Fibroblast of skin of scalp (primary cell): Measurements from ENCODE around the gene PTBP2. TPM values are rescaled to one million over a fixed set of nuclear protein-coding genes. Genes with fewer than 3 reads are reported as not detected.

Experiments
- DNase-seq: peaks from one replicate; pipeline ENCODE4 v3.0.0-alpha.2; 2013
- polyA plus RNA-seq, 2 experiments: library from polyadenylated mRNA; unstranded; fragments of 120-200 nt; gene quantifications; one replicate each; pipeline ENCODE4 v1.2.1, GENCODE V29; 2013; ENCODE audit not compliant: insufficient read length in 2 of 2

Gene PTBP2, protein sequence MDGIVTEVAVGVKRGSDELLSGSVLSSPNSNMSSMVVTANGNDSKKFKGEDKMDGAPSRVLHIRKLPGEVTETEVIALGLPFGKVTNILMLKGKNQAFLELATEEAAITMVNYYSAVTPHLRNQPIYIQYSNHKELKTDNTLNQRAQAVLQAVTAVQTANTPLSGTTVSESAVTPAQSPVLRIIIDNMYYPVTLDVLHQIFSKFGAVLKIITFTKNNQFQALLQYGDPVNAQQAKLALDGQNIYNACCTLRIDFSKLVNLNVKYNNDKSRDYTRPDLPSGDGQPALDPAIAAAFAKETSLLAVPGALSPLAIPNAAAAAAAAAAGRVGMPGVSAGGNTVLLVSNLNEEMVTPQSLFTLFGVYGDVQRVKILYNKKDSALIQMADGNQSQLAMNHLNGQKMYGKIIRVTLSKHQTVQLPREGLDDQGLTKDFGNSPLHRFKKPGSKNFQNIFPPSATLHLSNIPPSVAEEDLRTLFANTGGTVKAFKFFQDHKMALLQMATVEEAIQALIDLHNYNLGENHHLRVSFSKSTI
- 13.2 TPM for polyA plus RNA-seq (2013, experiment 1 of 2; ENCODE audit: insufficient read length)
- 15.2 TPM for polyA plus RNA-seq (2013, experiment 2 of 2; ENCODE audit: insufficient read length)

GRCh38 chr1:96721416-96722160, at the start of gene PTBP2:
Gene PTBP2 (plus strand): TSS chr1:96721784. CDS start chr1:96721865, 81 bp downstream.
- DNase-seq: peak; percentile 83

GRCh38 chr1:96674915-96675314, 46.7 kb upstream of the PTBP2 start:
- no peak for DNase-seq

DNA sequence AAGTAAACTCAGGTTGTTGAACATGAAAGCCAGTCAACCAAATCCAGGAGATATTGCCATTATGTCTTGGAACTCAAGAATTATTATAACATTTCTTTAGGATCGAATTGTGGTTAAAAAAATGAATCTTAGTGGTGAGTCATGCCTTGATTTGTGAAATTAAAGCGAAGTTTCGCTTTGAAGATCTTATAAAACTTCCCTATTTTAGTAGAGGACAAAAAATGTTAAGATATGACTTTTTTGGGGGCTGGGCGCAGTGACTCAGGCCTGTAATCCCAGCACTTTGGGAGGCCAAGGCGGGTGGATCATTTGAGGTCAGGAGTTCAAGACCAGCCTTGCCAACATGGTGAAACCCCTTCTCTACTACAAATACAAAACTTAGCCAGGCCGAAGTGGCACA, 39.5 kb upstream of the PTBP2 start:
- DNase-seq: no peak

GRCh38 chr1:96683931-96684330, 37.7 kb upstream of the PTBP2 start:
- DNase-seq: no peak

DNA sequence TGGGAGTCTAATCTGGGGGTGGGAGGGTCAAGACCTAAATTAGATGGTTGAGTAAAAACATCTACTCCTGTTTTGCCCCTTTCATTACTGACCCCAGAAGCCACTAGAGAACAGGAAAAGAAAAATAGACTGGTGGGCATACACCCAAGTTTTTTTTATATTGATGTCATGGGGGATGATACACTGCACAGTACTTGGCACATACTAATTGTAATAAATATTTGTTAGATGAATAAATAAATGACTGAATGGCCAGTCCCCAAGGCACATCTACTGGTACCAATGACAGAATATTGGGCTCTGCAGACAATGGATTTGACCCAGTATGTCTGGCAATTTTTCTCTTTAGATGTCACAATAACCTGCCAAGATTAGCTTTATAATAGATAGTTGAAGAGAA, 36.8 kb upstream of the PTBP2 start:
- no peak for DNase-seq

DNA sequence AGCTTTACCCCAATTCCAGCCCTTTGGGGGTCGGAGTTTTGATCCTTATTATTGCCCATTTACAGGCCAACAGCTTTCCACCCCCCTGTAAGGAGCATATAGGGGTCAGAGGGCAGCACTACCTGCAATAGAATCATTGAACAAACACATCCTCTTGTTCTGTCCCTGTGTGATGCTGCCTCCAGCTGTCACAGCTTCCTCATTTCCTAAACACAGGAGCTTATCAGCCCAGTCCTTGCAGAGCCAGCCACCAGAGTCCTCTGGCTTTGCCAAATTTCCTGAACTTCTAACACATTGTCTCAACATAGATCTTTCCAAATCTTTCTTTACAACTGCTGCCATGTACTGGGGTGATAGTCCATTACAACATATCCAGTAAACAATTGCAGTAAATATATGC, 32.8 kb upstream of the PTBP2 start:
- DNase-seq: no peak

DNA sequence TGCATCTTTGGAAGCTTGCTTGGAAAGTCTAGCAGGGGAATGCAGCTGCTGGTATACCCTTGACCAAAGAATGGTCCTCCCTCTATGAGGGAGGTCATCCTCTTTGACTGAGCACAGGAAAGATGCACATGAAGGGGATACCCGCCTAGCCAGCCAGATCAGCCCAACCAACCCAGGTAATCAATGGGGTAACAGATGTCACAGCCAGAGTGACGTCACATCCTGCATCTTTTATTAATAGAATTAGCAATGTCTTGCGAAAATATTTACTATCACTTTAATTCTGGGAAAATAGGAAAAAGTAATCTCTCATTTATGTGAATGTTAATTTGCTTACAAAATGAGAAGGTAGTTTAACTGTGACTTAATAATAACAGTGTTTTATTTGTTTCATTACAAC, 25.6 kb upstream of the PTBP2 start:
- DNase-seq: no peak

DNA sequence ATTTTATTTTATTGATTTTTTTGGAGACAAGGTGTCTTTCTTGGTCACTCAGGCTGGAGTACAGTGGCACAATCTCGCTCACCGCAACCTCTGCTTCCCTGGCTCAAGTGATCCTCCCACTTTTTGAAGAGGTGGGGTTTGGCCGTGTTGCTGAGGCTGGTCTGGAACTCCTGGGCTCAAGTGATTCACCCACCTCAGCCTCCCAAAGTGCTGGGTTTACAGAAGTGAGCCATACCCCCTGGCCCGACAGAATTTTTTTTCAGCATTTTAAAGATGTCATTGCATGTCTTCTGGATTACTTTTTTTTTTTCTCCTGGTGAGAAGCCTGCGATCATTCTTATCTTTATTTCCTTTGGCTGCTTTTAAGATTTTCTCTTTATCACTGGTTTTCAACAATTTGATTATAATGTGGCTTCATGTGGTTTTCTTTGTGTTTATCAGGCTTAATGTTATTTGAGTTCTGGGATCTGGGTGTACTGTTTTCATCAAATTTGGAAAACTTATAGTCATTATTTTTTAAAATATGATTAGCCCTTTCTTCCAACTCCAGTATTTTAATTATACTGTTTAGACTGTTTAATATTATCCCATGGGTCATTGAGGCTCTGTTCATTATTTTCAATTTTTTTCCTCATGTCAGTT, 23.1 kb upstream of the PTBP2 start:
- peak; percentile 26 for DNase-seq

- no peak for DNase-seq
Observed at GRCh38 chr1:96703186-96703585, 18.4 kb upstream of the PTBP2 start.

GRCh38 chr1:96707023-96707422, 14.6 kb upstream of the PTBP2 start:
- no peak for DNase-seq

DNA sequence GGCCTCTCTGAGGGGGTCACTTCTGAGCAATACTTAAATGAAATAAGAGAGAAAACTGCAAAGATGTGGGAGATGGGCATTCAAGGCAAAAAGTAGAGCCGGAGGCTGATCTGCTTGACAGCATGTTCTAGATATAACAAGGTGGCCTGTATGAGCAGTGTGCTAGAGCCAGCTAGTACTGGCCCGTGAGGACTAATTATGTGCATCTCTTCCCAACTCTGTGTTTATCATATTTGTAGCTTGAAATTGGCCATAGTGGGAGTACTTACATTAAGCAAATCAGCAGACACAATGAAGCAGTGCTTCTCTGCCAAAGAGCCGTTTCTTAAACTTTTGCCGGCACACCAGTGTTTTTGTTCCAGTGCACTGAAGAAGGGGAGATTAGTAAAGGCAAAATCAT, 13.1 kb upstream of the PTBP2 start:
- DNase-seq: no peak

GRCh38 chr1:96710708-96711477, 10.7 kb upstream of the PTBP2 start:
- no peak for DNase-seq

DNA sequence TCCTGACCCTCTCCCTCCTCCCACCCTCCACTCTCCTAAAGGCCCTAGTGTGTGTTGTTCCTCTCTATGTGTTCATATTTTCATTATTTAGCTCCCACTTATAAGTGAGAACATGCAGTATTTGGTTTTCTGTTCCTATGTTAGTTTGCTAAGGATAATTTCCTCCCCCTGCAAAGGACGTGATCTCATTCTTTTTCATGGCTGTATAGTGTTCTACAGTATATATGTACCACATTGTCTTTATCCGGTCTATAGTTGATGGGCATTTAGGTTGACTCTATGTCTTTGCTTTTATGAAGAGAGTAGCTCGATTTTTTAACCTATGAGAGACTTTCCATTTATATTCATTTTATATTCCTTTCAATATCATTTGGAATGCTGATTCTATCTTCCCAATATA, 7.9 kb upstream of the PTBP2 start:
- no peak for DNase-seq

DNA sequence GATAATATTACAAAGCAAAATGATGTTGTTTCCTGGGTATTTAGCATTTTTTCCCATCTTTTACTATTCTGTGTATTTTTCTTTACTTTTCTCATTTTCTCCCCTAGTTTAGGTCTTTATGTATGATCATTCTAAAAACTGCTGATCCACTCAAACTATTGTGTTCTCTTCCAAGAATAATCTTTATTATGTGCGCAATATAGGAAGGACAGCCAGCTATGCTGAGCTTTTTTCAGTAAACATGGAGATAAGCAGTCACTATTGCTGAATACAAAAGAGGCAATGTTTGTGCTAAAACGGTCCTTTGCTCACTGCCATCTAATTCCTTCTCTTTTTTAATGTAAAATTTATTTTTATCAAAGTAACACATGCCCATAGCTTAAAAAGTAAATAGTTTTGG, 6.7 kb upstream of the PTBP2 start:
- no peak for DNase-seq

DNA sequence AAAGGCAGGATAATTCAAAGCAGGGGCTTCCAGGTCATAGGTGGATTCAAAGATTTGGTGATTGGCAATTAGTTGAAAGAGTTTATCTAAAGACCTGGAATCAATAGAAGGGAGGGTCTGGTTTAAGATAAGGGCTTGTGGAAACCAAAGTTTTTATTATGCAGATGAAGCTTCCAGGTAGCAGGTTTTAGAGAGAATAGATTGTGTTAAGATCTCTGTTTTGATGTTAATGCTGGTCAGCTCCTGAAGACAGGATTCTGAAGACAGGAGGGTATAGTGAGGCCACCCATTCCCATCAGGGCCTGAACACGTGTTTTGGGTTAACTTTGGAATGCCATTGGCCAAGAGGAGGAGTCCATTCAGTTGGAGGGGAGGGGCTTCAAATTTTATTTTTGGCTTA, 6.1 kb upstream of the PTBP2 start:
- no peak for DNase-seq

DNA sequence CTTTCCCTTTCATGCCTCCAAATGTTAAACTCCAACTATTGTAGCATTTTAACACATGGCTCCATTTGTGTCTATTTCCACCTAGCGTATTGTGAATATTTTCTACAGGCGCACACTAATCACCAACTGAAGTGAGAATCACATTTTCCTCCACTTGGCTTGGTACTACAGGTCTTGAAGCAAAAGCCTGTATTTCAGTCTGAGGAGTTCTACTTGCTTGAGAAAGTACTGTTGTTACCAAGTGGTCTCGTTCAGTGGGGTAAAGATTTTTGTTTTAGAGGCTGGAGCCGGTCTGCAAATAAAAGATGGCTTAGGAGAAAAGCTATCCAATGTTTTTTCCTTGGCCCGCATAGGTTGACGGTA, 550 bp upstream of the PTBP2 start:
- DNase-seq: no peak

- DNase-seq: peak; percentile 85
Observed at GRCh38 chr1:96722161-96722922, 758 bp downstream of the PTBP2 start.

GRCh38 chr1:96722958-96723357, 1.4 kb downstream of the PTBP2 start:
- DNase-seq: no peak

- DNase-seq: no peak
Observed at GRCh38 chr1:96723377-96723776, 1.8 kb downstream of the PTBP2 start.

- no peak for DNase-seq
Observed at GRCh38 chr1:96723936-96724335, 2.4 kb downstream of the PTBP2 start.

GRCh38 chr1:96727860-96728259, 6.3 kb downstream of the PTBP2 start:
- no peak for DNase-seq
